KMS-11 (cell line): ENCODE measurements around the gene REV1.

ENCODE experiments used
- H2AFZ ChIP-seq: fragments of 200-600 bp; sonication (generic); 2 replicates; pipeline ENCODE4 v1.6.1; 2016; ENCODE audit warnings: antibody characterized with exemption, mixed run types, low read depth
- H3K27ac ChIP-seq: fragments of 200-600 bp; sonication (generic); 2 replicates; pipeline ENCODE4 v1.6.1; 2016; ENCODE audit warnings: mild to moderate bottlenecking, mixed run types
- H3K27me3 ChIP-seq: fragments of 200-600 bp; sonication (generic); 2 replicates; pipeline ENCODE4 v1.6.1; 2017; ENCODE audit warnings: mild to moderate bottlenecking, low read depth, mixed run types, moderate library complexity; ENCODE audit not compliant: insufficient read depth
- H3K36me3 ChIP-seq: fragments of 200-600 bp; sonication (generic); 2 replicates; pipeline ENCODE4 v1.6.1; 2017; ENCODE audit warnings: mild to moderate bottlenecking, mixed run types; ENCODE audit not compliant: insufficient read depth
- H3K4me1 ChIP-seq: fragments of 200-600 bp; sonication (generic); 2 replicates; pipeline ENCODE4 v1.6.1; 2016; ENCODE audit warnings: mild to moderate bottlenecking, low read depth, mixed run types; ENCODE audit not compliant: poor library complexity, severe bottlenecking
- H3K4me2 ChIP-seq: fragments of 200-600 bp; sonication (generic); 2 replicates; pipeline ENCODE4 v1.7.0; 2016; ENCODE audit warnings: mild to moderate bottlenecking, mixed run types
- H3K4me3 ChIP-seq: fragments of 200-600 bp; sonication (generic); IDR thresholded peaks from 2 replicates; pipeline ENCODE4 v1.6.1; 2017; ENCODE audit warnings: low read depth, low read length, mixed read lengths; ENCODE audit not compliant: insufficient read depth
- H3K79me2 ChIP-seq: fragments of 200-600 bp; sonication (generic); 2 replicates; pipeline ENCODE4 v1.6.1; 2016; ENCODE audit warnings: low read depth, mixed run types; ENCODE audit not compliant: insufficient read depth
- H3K9ac ChIP-seq: fragments of 200-600 bp; sonication (generic); 2 replicates; pipeline ENCODE4 v1.6.1; 2016; ENCODE audit warnings: mild to moderate bottlenecking, mixed run types
- H4K20me1 ChIP-seq: fragments of 200-600 bp; sonication (generic); 2 replicates; pipeline ENCODE4 v1.6.1; 2016; ENCODE audit warnings: mild to moderate bottlenecking, mixed run types; ENCODE audit not compliant: insufficient read depth
- TF ChIP-seq, protein P1 (sequence below): fragments of 200-600 bp; sonication (generic); conservative IDR thresholded peaks from 2 replicates; pipeline ENCODE4 v1.6.1; 2017; ENCODE audit warnings: low read depth, mild to moderate bottlenecking, antibody characterized with exemption, low read length, moderate library complexity, mixed read lengths

Gene REV1

DNA sequence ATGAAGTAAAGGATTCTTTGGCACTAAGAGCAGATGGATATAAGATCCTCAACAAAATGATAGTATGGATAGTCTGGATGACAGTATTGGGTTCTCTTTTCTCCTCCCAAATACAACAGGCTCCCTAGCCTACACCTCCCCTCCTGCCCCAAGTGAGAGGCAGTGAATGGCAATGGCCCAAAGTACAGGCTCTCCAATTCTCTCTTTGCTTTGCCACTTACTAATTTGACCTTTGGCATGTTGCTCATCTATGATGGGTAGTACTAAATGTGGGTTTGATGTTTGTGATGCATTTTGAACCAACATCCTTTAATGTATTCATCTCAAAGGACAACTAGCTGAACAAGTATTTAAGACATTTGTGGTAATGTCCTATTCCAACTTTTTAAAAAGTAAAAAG lies 86.7 kb downstream of the REV1 start:
- Histone ChIP-seq H3K9ac (no peak overlapping the region), H3K36me3 (no peaks in the 10 kb centered on the region; the same call in 1 of the 2 replicates), H3K79me2 (no peaks in the 10 kb centered on the region), H2AFZ (no peak overlapping the region), H3K27ac (no peak overlapping the region), H4K20me1 (no peaks in the 10 kb centered on the region), H3K4me2 (no peak overlapping the region), H3K4me1 (peaks cover 5% of the 10 kb centered on the region), H3K4me3 (no peak overlapping the region), H3K27me3 (no peaks in the 10 kb centered on the region)
- TF ChIP-seq, protein P1, sequence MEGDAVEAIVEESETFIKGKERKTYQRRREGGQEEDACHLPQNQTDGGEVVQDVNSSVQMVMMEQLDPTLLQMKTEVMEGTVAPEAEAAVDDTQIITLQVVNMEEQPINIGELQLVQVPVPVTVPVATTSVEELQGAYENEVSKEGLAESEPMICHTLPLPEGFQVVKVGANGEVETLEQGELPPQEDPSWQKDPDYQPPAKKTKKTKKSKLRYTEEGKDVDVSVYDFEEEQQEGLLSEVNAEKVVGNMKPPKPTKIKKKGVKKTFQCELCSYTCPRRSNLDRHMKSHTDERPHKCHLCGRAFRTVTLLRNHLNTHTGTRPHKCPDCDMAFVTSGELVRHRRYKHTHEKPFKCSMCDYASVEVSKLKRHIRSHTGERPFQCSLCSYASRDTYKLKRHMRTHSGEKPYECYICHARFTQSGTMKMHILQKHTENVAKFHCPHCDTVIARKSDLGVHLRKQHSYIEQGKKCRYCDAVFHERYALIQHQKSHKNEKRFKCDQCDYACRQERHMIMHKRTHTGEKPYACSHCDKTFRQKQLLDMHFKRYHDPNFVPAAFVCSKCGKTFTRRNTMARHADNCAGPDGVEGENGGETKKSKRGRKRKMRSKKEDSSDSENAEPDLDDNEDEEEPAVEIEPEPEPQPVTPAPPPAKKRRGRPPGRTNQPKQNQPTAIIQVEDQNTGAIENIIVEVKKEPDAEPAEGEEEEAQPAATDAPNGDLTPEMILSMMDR: no peak

DNA sequence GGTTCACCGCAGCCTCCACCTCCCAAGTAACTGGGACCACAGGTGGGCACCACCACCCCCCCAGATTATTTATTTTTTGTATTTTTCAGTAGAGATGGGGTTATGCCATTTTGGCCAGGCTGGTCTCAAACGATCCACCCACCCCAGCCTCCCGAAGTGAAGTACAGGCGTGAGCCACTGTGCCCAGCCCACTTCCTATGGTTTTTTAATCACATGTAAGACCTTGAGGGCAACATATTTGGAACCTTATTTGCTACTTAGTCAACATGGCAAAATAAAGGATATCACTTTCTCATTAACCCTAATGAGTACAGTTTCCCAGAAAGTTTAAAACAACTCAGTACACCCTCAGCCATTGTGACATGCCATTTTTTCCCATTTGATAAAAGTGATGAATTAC lies 88.0 kb downstream of the REV1 start:
- no peaks in the 10 kb centered on the region for H3K4me1 ChIP-seq
- no peaks in the 10 kb centered on the region for H4K20me1 ChIP-seq
- H3K4me2 ChIP-seq: no peak overlapping the region
- H3K27ac ChIP-seq: no peak overlapping the region
- no peaks in the 10 kb centered on the region for H3K79me2 ChIP-seq
- TF ChIP-seq, protein P1: no peak
- H2AFZ ChIP-seq: no peak overlapping the region
- no peak overlapping the region for H3K4me3 ChIP-seq
- no peaks in the 10 kb centered on the region for H3K27me3 ChIP-seq
- no peaks in the 10 kb centered on the region; the same call in 1 of the 2 replicates for H3K36me3 ChIP-seq
- H3K9ac ChIP-seq: no peak overlapping the region

DNA sequence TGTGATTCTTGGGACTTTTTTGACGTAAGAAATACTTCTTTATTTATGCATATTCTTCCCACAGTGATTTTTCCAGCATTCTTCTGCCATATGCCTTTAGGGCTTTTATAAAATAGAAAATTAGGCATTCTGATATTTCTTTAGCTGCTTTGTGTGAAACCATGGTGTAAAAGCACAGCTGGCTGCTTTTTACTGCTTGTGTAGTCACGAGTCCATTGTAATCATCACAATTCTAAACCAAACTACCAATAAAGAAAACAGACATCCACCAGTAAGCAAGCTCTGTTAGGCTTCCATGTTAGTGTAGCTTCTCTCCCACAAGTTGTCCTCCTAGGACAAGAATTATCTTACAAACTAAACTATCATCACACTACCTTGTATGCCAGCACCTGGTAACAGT lies 90.0 kb downstream of the REV1 start:
- H3K36me3 ChIP-seq: peaks cover 5% of the 10 kb centered on the region; the same call in 1 of the 2 replicates
- H3K79me2 ChIP-seq: no peaks in the 10 kb centered on the region
- H3K4me3 ChIP-seq: no peak overlapping the region
- no peak overlapping the region for H3K27ac ChIP-seq
- no peak overlapping the region for H3K4me2 ChIP-seq
- H3K27me3 ChIP-seq: no peaks in the 10 kb centered on the region
- H3K4me1 ChIP-seq: no peaks in the 10 kb centered on the region
- H4K20me1 ChIP-seq: no peaks in the 10 kb centered on the region
- TF ChIP-seq, protein P1: no peak
- H3K9ac ChIP-seq: no peak overlapping the region
- H2AFZ ChIP-seq: no peak overlapping the region

DNA sequence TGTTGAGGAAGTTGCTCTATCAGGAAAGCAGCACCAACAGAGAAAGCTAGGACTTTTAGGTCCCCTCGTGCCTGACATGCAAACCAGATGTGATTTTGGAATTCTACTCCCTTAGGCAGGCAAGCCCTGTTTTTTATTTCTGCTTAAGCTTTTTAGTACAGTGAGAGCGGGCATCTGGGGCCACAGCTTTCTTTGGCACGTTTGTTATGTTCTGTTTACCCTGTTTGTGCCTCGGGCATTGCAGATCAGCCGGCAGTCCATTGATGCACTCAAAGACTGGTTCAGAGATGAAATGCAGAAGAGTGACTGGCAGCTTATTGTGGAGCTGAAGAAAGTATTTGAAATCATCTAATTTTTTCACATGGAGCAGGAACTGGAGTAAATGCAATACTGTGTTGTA lies 90.8 kb downstream of the REV1 start:
- Histone ChIP-seq H3K9ac (no peak overlapping the region), H3K4me2 (no peak overlapping the region), H3K79me2 (no peaks in the 10 kb centered on the region), H3K4me1 (no peaks in the 10 kb centered on the region), H3K36me3 (peaks cover 9% of the 10 kb centered on the region; the same call in 1 of the 2 replicates), H3K27me3 (no peaks in the 10 kb centered on the region), H3K27ac (no peak overlapping the region), H2AFZ (no peak overlapping the region), H4K20me1 (no peaks in the 10 kb centered on the region), H3K4me3 (no peak overlapping the region)
- TF ChIP-seq, protein P1: no peak
